Fibroblast of peridontal ligament (primary cell): ENCODE measurements around the gene DPH6.
"Not testable (repeated sequence)": the region's sequence is repeated elsewhere in the genome, so short reads cannot be mapped to it uniquely, and the experiment has no call there.

ENCODE experiments used
- DNase-seq: peaks from one replicate; pipeline ENCODE4 v3.0.0-alpha.2; 2010; ENCODE audit errors: extremely low read depth

Gene DPH6

DNA sequence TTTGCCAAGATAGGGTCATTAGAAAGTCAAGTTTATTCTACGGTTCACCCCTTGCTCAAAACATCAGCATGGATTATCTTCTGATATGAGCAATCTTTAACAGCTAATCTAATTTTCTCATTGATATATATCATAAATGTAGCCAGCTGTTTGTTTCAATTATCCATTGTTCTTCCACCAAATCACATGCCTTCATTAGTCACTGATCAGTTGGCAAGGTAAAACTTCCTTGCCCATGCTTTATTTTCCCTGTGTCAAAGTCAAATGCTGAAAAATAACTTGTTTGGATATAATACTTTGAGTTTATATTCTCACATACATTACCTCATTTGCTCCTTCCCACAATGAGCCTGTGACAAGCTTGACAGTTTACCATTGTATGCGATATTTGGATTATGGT is 60.6 kb downstream of the DPH6 start:
- no peak for DNase-seq

DNA sequence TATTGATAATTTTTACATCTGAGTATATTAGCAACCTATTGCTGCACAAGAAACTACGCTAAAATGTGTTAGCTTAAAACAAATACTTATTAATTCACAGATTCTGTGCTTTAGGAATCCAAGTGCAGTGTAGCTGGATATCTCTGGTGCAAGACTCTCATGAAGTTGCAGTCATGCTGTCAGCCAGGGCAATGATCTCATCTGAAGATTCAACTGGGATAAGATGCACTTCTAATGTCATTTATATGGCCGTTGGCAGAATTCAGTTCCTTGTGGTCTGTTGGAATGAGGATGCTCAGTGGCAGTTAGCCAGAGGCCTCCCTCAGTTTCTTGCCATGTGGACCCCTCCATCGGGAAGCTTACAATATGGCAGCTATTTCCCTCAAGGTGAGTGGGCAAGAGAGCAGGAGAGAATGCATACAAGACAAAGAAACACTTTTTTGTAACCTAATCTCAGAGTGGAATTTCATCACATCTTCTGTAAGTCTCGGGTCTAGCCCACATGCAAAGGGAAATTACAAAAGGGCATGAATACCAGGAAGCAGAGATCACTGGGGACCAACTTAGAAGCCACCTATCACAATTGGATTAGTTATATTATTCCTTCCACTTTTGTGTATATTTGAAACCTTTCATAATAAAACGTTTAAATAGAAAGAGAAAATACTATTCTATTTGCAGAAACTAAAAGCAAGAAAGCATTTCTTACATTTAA is 61.6 kb downstream of the DPH6 start:
- DNase-seq = no peak

DNA sequence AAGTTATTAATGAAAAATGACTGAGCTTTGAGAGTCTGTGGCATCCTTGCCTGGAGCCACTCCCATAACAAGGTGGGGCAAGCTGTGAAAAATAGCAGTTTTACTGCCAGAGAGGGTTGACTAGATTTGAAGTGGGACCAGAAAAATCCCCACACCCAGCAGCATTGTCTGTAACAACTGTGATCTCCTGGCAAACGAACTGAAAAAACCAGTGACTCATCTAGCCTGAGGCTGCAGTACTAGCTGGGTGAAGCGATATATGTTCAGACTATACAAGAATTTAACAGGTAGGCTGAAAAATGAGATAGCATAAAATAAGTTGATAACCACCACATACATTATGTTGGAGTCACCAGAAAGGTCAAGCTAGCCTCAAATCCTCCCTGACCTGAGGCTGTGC is 64.0 kb downstream of the DPH6 start:
- peak; percentile 43 for DNase-seq

DNA sequence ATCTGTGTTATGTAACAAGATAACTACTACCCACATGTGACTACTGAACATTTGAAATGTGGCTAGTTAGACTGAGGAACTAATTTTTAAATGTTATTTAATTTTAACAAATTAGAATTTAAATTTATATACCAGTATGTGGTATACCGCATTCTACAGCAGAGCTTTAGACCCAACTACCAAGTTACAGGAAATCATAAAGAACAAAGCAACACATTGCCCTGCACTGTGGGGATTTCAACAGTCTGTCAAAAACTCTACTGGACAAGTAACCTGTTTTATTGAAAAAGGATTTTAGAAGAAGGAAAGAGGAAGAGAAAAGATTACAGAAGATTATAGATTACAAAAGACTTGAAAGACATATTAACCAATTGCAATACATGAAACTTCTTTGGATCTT is 64.9 kb downstream of the DPH6 start:
- no peak for DNase-seq

DNA sequence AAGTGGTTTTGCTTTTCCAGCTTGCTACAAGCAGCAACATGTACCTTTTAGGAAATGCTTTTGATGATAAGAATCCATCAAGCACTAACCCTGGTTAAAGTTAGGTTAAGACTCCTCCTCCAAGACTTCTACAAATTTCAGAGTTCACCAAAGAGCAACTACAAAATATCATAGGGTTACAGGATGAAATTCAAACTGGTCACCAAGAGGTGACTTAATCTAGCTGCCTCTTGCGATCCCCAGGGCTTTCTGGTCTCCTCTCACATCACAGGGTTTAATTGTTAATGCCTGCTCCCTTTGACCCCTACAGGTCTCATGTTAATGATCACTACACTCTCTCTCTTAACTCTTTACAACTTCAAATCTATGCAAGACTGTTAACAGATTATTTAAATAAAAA is 66.5 kb downstream of the DPH6 start:
- DNase-seq = no peak

DNA sequence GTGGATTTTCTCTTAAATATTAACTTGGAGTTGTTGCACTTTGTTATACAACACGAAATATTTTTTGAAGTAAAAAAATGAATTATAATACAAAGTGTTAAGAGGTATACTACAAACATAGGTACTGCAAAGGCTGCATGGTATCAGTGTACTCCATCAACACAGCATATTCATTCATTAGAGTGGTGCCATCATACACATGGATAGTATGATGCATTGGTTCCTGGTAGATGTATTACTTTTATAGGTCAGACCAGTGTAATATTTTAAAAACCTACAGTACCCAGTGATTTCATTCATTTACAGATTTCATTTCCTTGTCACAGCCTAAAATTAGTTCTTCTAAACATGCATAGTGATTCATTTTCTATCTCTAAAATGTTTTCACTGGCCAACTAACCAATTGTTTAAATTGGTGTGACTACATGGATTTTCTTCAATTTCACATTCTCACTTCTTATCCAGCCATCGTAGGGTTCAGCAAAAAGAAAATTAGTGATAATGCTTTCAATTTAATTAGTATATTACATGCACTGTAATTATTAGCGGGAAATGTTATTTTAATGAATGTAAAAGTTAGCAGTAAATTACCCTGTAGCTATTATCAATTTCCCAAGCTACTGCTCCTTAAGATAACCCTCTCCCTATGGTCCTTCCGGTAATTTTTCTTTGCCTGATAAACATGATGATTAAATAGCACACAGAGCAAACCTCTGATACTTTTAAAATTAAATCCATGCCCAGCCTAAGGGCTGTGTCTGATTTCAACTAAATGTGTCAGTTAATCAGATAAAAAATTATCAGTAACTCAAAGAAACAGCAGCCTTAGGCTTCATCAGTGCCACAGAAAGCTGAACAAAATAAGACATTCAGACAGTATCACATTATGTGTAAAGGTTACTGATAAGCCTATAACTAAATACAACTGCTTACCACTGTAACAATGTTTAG is 68.4 kb downstream of the DPH6 start:
- no peak for DNase-seq

DNA sequence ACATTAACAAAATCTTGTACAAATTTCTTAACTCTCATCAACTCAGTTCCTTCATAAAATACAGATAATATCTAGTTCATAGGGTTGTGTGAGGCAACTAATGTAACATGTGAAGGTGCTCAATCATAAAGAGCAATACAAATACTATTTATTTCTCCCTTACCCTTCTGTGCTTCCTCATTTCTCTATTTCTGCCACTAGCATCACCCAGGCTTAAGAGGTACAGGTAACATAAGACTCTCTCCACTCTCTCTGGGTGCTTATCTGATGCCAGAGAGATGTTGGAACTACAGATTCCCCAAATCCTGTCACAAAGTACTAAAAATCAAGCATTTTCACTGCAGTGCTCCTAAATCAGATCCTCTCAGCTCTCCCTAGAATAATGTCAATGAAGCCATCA is 74.9 kb downstream of the DPH6 start:
- no peak for DNase-seq

DNA sequence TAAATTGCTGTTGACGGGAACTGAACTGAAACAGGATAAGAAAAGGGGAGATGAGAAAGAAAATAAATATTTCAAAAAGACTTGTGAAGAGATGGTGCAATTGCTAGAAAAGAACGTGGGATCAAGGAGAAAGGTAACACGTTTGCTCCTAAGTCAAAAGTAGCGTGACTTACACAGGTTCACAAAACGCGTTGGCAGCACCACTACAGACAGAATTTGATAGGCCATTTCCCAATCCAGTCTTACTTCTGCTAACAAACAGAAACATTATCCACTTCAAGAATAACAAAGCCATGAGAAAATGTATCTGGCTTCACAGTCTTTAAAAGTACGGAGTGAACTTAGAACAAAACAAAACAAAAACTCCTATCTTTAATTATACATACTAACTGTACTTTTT is 75.5 kb downstream of the DPH6 start:
- DNase-seq = peak; percentile 17

DNA sequence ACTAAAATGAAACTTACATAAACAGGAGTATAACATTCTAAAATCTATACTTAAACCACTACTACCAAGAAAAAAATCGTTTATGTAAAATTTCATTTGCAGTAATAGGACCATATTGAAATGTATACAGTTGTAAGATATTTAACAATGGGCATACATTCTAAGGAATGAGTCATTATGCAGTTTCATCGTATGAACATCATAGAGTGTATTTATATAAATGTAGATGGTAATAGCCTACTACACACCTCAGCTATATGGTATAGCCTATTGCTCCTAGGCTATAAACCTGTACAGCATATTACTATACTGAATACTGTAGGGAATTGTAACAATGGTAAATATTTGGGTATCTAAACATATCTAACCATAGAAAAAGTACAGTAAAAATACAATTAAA is 79.5 kb downstream of the DPH6 start:
- DNase-seq = no peak

DNA sequence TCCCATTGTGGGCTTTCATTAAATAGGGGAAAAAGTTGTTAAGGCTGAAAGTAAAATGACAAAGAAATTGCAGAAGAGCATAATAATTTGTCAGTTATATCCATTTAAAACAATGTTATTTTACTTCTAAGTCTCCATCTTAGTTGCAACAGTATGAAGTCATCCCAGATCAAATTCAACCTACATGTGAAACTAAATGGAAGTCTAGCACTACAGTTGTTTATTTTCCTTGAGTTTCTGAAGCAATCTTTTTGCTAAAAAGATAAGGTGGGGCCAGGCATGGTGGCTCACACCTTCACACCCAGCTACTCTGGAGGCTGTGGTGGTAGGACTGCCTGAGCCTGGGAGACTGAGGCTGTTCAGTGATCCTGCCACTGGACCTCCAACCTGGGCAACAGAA is 80.2 kb downstream of the DPH6 start:
- DNase-seq = peak; percentile 28

DNA sequence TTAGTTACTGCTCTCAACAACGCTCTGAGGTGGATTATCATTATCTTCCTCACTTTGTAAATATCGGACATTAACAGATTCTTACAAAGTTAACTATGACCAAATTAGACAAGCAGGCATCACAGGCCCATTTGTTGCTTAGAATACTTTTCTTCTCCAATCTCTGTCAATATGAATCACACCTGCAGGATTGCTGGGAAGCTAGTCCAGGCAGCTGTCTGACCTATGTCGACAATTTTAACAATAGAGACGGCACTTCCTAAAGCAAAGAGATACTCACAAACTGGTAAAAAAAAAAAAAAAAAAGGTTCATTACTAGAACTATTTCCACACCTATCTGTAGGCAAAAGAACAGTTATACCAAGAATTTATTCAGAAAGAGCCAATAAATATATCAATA is 85.3 kb downstream of the DPH6 start:
- DNase-seq = no peak

DNA sequence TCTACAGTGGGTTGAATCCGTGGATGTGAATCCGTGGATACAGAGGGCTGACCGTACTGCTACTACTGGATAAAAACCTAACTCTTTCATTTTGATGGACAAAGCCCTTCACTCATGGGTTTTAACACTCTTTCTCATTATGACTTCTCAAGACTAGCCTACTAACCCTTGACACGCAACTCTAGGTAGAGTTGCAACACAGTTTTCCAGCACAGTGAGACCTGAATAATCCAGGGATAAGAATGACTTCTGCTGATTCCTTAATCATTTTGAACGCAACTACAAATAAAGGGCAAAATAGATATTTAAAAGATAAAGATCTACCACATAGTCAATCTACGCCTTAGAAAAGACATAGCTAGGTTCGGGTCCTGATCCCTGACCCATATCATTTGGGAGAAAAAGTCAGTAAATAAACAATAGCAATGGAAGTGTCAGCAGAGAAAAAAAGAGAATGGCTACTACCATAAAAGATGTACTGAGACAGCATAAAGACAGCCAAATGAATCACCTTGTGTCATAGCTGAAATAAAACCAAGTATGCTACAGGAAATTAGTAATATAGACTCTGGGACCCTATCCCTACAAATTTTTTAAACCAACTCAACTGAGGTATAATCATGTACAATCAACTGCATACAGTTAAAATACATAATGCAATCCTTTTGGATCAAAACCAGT is 87.6 kb downstream of the DPH6 start:
- no peak for DNase-seq

DNA sequence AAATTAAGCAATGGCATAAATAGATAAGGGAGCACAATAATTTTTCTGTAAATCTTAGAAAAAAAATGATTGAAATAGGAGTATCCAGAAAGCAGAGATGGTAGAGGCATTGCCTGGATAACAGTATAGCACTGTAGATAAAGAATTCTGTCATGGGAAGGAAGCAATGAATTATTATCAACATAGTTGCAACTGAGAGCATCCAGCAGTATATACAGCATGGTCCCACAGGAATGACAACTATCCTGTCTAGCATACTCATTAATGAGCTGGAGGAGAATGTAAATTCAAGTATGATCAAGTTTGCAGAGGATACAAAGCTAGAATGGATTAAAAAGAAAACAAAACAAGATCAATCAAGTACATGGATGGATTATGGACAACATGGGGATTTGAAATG is 90.8 kb downstream of the DPH6 start:
- DNase-seq = no peak

DNA sequence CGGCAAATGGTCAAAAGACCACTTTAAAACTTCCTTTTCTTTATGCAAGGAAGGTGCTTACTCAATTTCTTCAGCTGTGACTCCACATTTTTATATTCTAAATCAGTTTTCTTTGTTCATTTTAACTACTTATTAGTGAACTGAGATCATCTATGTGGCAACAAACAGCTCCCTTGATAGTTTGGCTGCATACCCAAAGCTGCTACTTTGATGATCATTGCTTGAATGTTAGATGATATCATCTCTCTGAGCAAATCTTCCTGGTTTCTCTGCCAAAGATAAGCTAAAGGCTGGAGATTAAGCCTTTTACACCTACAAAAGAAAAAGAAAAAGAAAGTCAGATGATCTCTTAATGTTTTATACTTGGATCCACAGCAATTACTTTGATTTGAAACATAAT is 95.5 kb downstream of the DPH6 start:
- peak; percentile 87 for DNase-seq

DNA sequence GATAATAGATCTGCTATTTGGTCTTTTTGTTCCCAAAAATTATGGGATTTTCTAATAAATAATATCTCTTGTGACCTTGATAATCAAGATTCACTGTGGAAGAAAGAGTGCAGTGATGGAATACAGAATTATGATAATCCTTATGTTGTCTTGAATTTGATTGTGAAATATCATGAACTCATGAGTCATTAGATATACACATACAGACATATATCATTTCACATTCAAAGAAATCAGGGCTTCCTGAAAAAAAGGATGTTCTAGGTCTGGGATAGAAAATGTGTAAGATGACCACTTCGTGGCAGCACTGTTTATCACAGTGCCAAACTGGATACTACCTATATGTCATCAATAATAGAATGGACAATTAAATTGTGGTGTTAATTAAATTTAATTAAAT is 97.7 kb downstream of the DPH6 start:
- DNase-seq = no peak

DNA sequence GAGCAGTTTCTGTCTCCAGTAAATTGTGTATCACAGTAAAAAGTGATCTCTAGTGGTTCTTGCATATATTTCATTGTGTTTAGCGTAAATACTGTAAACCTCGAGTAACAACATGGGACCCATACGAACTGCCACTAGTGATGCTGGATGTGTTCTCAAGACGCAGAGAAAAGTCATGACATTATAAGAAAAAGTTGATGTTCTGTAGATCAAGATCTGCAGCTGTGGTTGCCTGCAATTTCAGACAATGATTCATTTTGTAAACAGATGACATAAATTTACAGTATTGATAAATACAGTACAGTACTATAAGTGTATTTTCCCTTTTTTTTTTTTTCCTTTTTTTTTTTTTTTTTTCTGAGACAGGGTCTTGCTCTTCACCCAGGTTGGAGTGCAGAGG is 100.1 kb downstream of the DPH6 start:
- peak; percentile 31 for DNase-seq

DNA sequence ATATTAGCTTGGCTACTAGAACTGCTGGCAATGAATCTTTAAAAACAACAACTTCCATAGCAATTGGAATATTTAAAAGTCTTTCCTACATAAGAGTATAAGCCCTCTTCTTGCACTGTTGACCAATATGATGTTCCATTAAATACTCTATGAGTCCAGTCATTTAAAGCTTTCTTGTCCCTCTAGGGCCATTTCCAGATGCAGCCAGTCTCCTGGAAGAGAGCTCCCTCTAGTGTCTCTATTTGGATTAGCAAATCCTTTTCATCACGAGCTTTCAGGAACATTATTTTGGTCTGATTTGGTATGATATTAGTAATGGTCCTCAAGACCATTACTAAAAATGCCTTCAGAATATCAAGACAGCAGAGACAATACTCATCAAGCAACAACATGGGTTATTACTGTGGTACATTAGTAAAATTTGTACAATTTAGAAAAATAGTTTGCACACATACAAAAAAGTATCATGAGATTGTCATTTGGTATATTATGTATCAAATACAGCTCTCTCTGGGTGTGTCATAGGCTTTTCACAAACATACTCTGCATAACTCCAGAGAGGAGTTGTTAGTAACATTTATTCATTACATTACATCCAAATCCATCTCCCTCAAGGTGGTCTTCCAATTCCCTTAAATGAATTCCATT is 101.3 kb downstream of the DPH6 start:
- peak; percentile 79 for DNase-seq

DNA sequence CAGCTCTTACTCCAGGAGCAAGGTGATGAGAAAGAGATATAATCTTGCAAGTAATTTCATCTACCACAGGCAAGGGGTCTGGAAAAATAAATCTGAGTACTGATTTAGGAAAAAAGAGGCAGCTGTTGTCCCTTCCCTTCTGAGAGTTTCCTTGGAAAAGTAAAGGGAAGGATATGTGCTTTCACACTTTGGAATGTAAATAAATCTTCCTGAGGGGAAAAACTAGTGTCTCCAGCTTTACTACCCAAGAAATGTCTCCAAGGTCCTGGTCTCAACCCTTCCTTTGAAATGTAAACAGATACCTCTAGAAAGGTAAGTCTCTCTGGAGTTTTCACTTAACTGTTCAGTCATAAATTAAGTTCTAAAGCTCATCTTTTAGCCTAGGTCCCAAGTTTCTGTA is 102.6 kb downstream of the DPH6 start:
- DNase-seq = no peak

DNA sequence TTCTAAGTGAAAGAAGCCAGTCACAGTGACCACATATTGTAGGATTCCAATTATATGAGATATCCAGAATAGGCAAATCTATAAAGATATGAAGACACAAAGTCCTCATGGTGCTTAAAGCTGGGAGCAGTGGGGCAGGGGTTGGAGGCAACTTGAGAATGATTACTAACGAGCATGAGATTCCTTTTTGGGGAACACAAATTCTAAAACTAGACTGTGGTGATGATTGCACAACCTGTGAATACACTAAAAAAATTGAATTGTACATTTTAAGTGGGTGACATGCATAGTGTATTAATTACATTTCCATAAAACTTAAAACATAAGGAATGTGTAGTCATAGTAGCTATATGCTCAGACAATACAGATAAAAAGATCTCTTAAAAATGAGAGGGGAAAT is 103.2 kb downstream of the DPH6 start:
- peak; percentile 41 for DNase-seq

DNA sequence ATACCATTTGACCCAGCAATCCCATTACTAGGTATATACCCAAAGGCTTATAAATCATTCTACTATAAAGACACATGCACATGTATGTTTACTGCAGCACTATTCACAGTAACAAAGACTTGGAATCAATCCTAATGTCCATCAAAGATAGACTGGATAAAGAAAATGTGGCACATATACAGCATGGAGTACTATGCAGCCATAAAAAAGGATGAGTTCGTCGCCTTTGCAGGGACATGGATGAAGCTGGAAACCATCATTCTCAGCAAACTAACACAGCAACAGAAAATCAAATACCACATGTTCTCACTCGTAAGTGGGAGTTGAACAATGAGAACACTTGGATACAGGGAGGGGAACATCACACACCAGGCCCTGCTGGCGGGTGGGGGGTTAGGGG is 104.7 kb downstream of the DPH6 start:
- DNase-seq = not testable (repeated sequence)

DNA sequence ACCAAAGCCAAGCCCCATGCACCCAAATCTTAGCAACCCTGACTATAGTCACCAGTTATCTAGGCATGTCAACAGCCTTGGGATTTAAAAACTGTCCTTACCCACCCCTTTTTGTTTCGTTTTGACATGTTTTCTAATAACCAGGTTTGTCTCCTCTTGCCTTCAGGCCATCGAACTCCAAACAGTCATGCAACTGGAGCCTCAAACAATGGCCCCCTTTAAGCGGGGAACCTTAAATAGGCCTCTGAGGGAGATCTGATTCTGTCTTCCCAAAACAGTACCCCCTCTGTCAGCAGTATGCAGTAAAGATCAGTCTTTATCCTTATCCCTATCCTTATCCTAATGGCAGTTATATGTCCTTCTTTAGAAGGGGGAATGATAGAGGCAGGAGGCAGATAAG is 105.7 kb downstream of the DPH6 start:
- DNase-seq = no peak

DNA sequence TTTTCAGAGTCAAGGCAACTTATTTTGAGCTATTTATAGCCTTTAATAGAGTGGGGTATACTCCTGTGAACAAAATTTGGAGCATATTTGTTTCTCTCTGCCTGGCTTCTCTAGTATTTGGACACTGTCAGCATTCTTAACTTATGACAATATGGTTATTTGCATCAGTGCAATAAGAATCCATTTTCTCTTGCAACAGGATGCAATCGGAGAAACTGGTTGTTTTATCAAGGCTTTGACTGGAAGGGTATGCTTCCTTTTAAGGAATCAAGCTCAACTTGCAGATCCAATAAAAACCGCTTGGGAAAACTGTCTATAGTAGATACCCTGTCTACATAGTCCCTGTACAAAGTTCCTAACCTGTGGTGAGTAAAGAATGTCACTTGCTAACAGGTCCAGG is 106.7 kb downstream of the DPH6 start:
- peak; percentile 96 for DNase-seq
